GM19193 (cell line): ENCODE results near the gene ZFP28.

ENCODE experiments used
- POLR2A ChIP-seq: IDR thresholded peaks from 4 replicates; pipeline ENCODE4 v1.6.1; 2011; ENCODE audit not compliant: insufficient read depth, insufficient read length; ENCODE audit errors: extremely low read depth

Gene ZFP28

DNA sequence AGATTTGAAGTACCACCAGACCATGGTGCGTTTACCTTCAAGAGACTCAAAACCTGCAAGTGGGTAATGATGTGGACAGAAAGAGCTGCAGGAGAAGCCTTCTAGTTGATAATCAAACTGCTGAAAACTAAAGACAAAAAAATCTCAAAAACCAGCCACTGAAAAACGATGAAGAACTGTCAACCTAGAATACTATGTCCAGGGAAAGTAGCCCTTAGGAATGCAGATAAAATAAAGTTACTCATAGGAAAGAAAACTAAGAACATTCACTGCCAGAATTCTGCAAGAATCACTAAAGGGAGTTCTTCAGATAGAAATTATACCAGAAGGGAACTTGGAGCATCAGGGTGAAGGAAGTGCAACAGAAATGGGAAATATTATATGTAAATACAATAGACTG, 33.8 kb downstream of the ZFP28 start:
- TF ChIP-seq POLR2A: no peak

- no peak for TF ChIP-seq POLR2A
These were observed 35.2 kb downstream of the ZFP28 start for GRCh38 chr19:56573914-56574313.

DNA sequence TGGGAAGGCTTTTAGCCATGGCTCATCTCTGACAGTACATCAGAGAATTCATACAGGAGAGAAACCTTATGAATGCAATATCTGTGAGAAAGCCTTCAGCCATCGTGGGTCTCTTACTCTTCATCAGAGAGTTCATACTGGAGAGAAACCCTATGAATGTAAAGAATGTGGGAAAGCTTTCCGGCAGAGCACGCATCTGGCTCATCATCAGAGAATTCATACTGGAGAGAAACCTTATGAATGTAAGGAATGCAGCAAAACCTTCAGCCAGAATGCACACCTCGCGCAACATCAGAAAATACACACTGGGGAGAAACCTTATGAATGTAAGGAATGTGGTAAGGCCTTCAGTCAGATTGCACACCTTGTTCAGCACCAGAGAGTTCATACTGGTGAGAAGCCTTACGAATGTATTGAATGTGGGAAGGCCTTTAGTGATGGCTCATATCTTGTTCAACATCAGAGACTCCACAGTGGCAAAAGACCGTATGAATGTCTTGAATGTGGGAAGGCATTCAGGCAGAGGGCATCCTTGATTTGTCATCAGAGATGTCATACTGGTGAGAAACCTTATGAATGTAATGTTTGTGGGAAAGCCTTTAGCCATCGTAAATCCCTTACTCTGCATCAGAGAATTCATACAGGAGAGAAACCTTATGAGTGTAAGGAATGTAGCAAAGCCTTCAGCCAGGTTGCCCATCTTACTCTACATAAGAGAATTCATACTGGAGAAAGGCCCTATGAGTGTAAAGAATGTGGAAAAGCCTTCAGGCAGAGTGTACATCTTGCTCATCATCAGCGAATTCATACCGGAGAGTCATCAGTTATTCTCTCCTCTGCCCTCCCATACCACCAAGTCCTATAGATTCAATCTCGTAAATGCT, 39.2 kb downstream of the ZFP28 start:
- no peak for TF ChIP-seq POLR2A

DNA sequence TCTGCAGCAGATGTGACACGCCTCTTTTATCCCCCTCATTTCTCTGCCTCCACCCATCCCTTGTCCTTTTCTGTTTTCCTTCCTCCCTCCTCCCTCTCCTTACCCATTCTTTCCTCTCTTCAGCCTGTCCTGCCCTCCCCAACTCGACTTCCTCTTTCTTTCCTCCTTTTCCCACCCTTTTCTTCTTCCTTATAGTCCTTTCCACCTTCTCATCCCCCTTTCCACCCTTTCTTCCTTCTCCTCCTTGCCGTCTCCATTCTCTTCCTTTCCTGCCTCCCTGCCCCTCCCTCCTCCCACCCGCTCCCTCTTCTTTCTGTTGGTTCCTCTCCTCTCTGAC, 55.7 kb downstream of the ZFP28 start:
- TF ChIP-seq POLR2A: no peak

GRCh38 chr19:56594783-56595547, 56.2 kb downstream of the ZFP28 start, which contains the start of gene ZNF71:
Gene ZNF71, plus strand, starts transcription at chr19:56595302. Its CDS starts 6,257 bp downstream, at chr19:56601559.
- TF ChIP-seq POLR2A: no peak

GRCh38 chr19:56595548-56595899, 56.8 kb downstream of the ZFP28 start:
- no peak for TF ChIP-seq POLR2A

GRCh38 chr19:56596676-56597075, 57.9 kb downstream of the ZFP28 start:
- TF ChIP-seq POLR2A: no peak

DNA sequence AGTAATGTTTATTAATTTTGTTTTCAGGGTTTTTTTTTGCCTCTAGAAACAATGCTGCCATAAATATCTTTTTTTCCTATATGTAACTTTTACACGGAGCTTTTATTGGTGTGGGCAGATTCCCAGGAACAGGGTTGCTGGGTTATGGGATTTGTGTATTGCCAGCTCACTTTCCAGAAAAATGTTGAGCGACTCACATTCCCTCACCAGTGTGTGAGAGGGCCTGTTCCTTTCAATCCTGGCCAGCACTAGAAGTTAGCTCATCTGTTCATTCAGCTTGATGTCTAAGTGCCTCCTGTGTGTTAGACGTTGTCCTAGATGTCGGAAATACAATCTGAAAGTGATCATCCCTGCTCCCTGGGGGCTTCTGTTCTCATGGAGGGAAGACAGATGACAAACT, 58.9 kb downstream of the ZFP28 start:
- no peak for TF ChIP-seq POLR2A

GRCh38 chr19:56601375-56601774, 62.6 kb downstream of the ZFP28 start:
- no peak for TF ChIP-seq POLR2A

- TF ChIP-seq POLR2A: no peak
These were observed 65.1 kb downstream of the ZFP28 start for GRCh38 chr19:56603829-56604228.
